ENCODE measurements around the gene HUWE1.
"Not testable (repeated sequence)": the region's sequence is repeated elsewhere in the genome, so short reads cannot be mapped to it uniquely, and the experiment has no call there.

HUWE1 gene

DNA sequence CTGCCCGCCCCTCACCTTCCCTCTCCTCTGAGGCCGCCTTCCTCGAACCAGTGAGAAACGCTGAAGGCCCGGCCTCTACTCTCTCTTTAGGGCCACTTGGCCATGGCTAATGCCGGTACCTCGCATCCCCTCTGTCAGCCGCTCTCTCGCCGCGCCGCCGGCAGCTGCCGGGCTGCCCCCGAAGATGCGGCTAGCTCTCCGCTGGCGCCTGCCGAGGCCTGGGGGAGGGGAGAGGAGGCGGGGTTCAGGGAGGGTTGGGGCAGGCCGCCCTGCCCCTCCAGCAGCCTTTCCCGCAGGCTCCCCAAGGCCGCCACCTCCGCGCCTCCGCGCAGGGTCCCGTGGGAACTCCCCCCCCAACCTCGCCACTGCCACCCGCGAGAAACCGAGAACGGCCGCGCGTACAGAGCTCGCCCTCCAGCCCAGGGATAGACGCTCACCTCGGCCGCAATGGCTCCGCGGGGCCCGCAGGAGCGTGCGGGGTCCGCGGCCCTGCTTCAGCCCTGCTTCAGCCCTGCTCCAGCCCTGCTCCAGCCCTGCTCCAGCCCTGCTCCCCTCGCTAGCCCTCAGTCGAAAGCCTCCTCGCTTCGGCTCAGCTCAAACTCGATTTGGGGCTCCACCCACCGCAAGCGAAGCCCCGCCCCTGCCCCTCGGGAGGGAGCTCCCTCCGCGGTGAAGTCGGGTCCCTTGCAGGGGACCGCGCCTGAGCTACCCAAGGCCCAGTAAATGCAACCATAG, at the start of gene HUWE1:
TSS of gene HUWE1 (minus strand) at position 569 of the 735 bp plus-strand sequence. CDS start 32,612 bp downstream, outside the sequence.
- peak; percentile 81 for DNase-seq

GRCh38 chrX:53732797-53733196, 46.3 kb upstream of the HUWE1 start:
- DNase-seq: no peak

- no peak for DNase-seq
Observed at GRCh38 chrX:53729751-53730150, 43.2 kb upstream of the HUWE1 start.

- DNase-seq: no peak
Observed at GRCh38 chrX:53728506-53728905, 42.0 kb upstream of the HUWE1 start.

GRCh38 chrX:53724872-53725271, 38.4 kb upstream of the HUWE1 start:
- DNase-seq: no peak

GRCh38 chrX:53723381-53723780, 36.9 kb upstream of the HUWE1 start:
- no peak for DNase-seq

DNA sequence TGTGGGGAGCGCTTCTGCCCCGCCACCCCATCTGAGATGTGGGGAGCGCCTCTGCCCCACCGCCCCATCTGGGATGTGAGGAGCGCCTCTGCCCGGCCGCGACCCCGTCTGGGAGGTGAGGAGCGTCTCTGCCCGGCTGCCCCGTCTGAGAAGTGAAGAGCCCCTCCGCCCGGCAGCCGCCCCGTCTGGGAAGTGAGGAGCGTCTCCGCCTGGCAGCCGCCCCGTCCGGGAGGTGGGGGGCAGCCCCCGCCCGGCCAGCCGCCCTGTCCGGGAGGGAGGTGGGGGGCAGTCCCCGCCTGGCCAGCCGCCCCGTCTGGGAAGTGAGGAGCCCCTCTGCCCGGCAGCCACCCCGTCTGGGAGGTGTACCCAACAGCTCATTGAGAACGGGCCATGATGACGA, 35.1 kb upstream of the HUWE1 start:
- not testable (repeated sequence) for DNase-seq

- DNase-seq: not testable (repeated sequence)
Observed at GRCh38 chrX:53719666-53720065, 33.1 kb upstream of the HUWE1 start.

- DNase-seq: no peak
Observed at GRCh38 chrX:53718073-53718472, 31.6 kb upstream of the HUWE1 start.

GRCh38 chrX:53717205-53717604, 30.7 kb upstream of the HUWE1 start:
- DNase-seq: no peak

GRCh38 chrX:53716328-53717088, 30.0 kb upstream of the HUWE1 start:
- DNase-seq: peak; percentile 41

DNA sequence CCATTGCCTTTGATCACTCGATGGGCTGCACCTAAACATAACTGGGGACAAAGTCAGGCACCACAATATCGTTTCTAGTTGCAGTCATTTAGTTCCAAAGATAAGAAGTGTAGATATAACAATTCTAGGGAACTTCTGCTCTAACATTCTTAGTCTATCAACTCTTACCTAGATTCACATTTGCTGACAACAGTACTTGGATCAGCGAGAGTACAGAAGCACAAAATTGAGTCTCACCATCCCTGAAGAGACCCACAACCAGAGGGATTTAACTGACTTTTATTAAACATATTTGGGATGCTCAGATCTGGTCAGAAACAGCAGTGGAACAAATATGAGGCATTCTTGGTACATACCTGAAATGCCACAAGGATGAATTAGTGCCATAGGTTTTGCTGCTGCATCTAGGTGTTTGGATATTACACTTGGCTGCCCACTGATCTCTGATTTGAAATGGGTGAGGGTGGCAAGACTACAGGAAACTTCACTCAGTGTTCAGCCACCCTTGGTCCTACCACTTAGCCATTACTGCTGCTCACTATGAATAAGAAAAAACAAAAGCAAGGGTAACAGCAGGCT, 28.9 kb upstream of the HUWE1 start:
- no peak for DNase-seq

- DNase-seq: peak; percentile 52
Observed at GRCh38 chrX:53714580-53715345, 28.2 kb upstream of the HUWE1 start.

DNA sequence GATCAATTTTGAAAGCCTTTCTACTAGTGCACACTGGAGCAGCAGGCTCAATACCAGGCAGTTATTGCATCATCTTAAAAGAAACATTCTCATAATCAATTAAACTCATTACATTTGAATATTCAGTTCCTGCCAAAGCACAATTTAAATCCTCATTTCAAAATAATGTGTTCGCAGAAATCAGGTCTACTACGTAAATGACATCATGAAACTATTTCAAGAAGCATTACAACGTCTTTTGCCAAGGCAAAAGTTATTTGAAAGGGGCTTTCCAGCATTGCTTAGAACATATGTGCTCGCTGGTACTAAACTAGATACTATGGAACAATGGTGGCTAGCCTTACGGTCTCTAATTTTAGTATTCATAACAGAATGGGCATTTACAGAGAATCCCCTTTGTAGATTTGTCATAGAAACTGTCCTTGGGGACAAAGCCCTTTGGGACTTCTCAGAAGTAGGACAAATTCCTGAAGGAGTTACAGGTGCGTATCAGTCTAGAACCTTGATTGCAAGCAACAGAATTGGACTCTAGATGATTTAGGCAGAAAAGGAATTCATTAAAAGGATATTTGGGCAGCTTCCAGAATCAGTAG, 27.6 kb upstream of the HUWE1 start:
- DNase-seq: no peak

GRCh38 chrX:53711436-53711835, 24.9 kb upstream of the HUWE1 start:
- DNase-seq: no peak

DNA sequence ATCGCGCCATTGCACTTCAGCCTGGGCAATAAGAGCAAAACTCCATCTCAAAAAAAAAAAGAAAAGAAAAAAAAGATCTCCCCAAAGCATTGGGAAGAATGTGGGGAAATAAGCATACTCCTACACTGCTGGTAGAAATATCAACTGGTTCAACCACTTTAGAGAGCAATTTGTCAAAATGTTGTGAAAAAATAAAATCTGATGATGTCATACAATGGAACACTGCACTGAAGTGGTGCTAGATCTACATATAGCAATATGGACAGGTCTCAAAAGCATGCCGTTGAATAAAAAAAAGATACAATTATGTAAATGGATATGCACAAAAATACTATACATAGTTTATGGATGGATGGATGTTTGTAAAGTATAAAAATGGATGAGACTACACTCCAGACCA, 18.3 kb upstream of the HUWE1 start:
- DNase-seq: no peak

GRCh38 chrX:53704294-53704693, 17.8 kb upstream of the HUWE1 start:
- no peak for DNase-seq

DNA sequence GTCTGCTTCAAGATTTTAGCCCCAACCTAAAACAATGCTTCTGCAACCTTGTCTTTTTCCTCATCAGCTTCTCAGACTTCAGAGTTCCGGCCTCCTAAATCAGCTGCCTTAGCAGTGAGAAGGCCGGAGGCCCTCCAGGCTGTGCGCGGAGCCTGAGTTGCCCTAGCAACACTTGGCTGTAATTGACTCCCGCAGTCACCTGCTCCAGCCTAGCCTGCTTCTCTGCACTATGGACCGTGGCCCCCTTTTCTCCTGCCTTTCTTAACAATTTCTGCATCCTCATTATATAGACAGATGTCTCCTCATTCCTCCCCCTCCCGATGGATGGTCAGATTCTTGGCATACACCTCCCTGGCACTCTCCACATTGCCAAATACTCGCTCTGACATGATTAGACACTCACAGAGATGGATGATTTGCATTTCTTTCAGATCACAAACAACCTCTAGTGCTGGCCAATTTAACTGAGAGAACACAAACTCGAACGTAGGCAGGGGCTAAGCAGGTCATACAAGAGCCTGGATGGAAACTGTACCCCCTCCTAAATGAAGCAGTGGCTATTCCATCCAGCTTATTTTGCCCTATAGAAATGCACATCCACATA, 9.5 kb upstream of the HUWE1 start:
- no peak for DNase-seq

DNA sequence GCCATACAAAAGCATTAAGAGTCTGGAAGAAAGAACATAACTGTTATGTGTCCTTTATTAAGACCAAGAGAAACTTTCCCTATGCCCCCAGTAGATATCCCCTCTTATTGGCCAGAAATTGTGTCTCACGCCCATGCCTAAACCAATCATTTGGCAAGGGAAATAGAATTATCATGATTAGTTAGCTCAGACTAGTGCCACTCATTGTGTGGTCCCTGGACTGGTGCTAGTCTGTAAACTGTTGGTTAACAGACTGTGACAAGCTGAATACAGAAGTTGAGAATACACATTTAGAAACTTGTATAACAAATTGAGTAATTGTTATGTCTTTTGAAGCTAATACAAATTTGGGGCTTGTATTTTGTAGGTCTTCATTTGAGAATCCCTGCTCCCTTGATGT, 8.1 kb upstream of the HUWE1 start:
- no peak for DNase-seq

DNA sequence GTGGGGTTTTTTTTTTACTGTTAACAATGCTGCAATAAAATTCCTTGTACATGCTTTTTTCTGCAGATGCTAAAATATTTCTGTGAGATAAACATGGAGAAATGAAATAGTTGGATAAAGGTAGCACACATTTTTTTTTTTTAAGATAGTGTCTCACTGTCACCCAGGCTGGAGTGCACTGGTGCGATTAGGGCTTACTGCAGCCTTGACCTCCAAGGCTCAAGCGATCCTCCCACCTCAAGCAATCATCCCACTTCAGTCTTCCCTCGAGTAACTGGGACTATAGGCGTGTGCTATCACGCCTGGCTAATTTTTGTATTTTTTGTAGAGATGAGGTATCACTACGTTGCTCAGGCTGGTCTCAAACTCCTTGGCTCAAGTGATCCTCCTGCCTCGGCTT, 1.8 kb upstream of the HUWE1 start:
- no peak for DNase-seq

- no peak for DNase-seq
Observed at GRCh38 chrX:53685711-53686110, 808 bp downstream of the HUWE1 start.

- peak; percentile 79 for DNase-seq
Observed at GRCh38 chrX:53684415-53685192, 1.9 kb downstream of the HUWE1 start.

Data from activated CD4-positive, CD25-positive, alpha-beta regulatory T cell treated with anti-CD3 and anti-CD28 coated beads, Interleukin-2, amount 50 U/mL, for 72 hours (primary cell).